PC-9 (cell line): Measurements from ENCODE around the gene SPCS3. TPM values are rescaled to one million over a fixed set of nuclear protein-coding genes. Genes with fewer than 3 reads are reported as not detected.

Source experiments
- Bru-seq: library from RNA; stranded (reverse); fragments of 400-500 nt; gene quantifications from one replicate; lab custom pipeline; 2021; lab: Mats Ljungman, UMichigan
- BruChase-seq, 2 experiments: library from RNA; stranded (reverse); fragments of 400-500 nt; gene quantifications; one replicate each; lab custom pipeline; 2021; lab: Mats Ljungman, UMichigan
- BruUV-seq: library from RNA; stranded (reverse); fragments of 400-500 nt; replicated peaks from 2 replicates; lab custom pipeline; 2021; lab: Mats Ljungman, UMichigan
- CTCF ChIA-PET: fragments of 300-600 bp; sonication (Branson Sonifier 250); formaldehyde crosslinking; loops from one replicate; lab custom pipeline; 2022; ENCODE audit warnings: antibody characterized with exemption; lab: Charles Lee
- POLR2A ChIA-PET: fragments of 300-600 bp; sonication (Branson Sonifier 250); formaldehyde crosslinking; loops from one replicate; lab custom pipeline; 2022; ENCODE audit warnings: antibody characterized with exemption; ENCODE audit not compliant: unreplicated experiment; lab: Charles Lee
- DNase-seq, 2 experiments: peaks; one replicate each; pipeline versions ENCODE4 v3.0.0 to v3.0.0-alpha.2; 2015 to 2022; ENCODE audit warnings: mixed read lengths in 1 of 2
- H2AFZ ChIP-seq: fragments of 200-600 bp; sonication (generic); 2 replicates; pipeline ENCODE4 v1.8.1; 2017; ENCODE audit warnings: antibody characterized with exemption
- H3F3A ChIP-seq: fragments of 200-600 bp; sonication (generic); 2 replicates; pipeline ENCODE4 v1.8.1; 2017; ENCODE audit warnings: antibody characterized with exemption, mild to moderate bottlenecking, low read depth; ENCODE audit not compliant: insufficient read depth
- H3K27ac ChIP-seq: fragments of 200-600 bp; sonication (generic); 2 replicates; pipeline ENCODE4 v1.6.1; 2016; ENCODE audit warnings: mixed run types
- H3K27me3 ChIP-seq: fragments of 200-600 bp; sonication (generic); 2 replicates; pipeline ENCODE4 v1.6.1; 2016; ENCODE audit warnings: low read depth, mixed run types; ENCODE audit not compliant: insufficient read depth
- H3K36me3 ChIP-seq: fragments of 200-600 bp; sonication (generic); 2 replicates; pipeline ENCODE4 v1.6.1; 2016; ENCODE audit warnings: low read depth, mixed run types
- H3K4me1 ChIP-seq: fragments of 200-600 bp; sonication (generic); replicated peaks from 2 replicates; pipeline ENCODE4 v1.6.1; 2016; ENCODE audit warnings: mixed run types; ENCODE audit not compliant: insufficient read depth
- H3K4me2 ChIP-seq: fragments of 200-600 bp; sonication (generic); 2 replicates; pipeline ENCODE4 v1.6.1; 2017; ENCODE audit warnings: mixed run types
- H3K4me3 ChIP-seq: fragments of 200-600 bp; sonication (generic); 2 replicates; pipeline ENCODE4 v1.6.1; 2016; ENCODE audit warnings: mixed run types
- H3K79me2 ChIP-seq: fragments of 200-600 bp; sonication (generic); 2 replicates; pipeline ENCODE4 v1.6.1; 2017; ENCODE audit warnings: low read depth, mixed run types
- H3K9me2 ChIP-seq: fragments of 200-600 bp; sonication (generic); 2 replicates; pipeline ENCODE4 v1.8.1; 2017; ENCODE audit warnings: mild to moderate bottlenecking; ENCODE audit not compliant: insufficient read depth
- H3K9me3 ChIP-seq: fragments of 200-600 bp; sonication (generic); 2 replicates; pipeline ENCODE4 v1.8.1; 2016; ENCODE audit warnings: low read depth; ENCODE audit not compliant: insufficient read depth
- H4K20me1 ChIP-seq: fragments of 200-600 bp; sonication (generic); 2 replicates; pipeline ENCODE4 v1.8.1; 2017; ENCODE audit not compliant: insufficient read depth
- CTCF ChIP-seq: fragments of 200-600 bp; sonication (generic); conservative IDR thresholded peaks from 2 replicates; pipeline ENCODE4 v1.6.1; 2017; ENCODE audit warnings: mixed run types, antibody characterized with exemption, mild to moderate bottlenecking, moderate library complexity
- EZH2 ChIP-seq: fragments of 200-600 bp; sonication (generic); IDR thresholded peaks from 2 replicates; pipeline ENCODE4 v1.8.0; 2017; ENCODE audit warnings: antibody characterized with exemption, low read depth
- intact Hi-C: fragments of 100-400 bp; cut with micrococcal nuclease; formaldehyde crosslinking; loops from one replicate; pipeline ENCODE4 v1.10.0; 2022; ENCODE audit not compliant: unreplicated experiment
- long read RNA-seq: library from polyadenylated mRNA; stranded (forward); transcript quantifications from one replicate; pipeline ENCODE4 v2.0.0, GENCODE V29; 2022
- total RNA-seq: library from RNA; stranded (reverse); gene quantifications from 2 replicates; pipeline ENCODE4 v1.2.3, GENCODE V29; 2021

Gene SPCS3
- total RNA-seq (107 TPM in 2 replicates), Bru-seq, nascent RNA (percentile 94 among the genes with signal in this experiment), BruChase-seq, experiment 1, labeled RNA remaining after a 2-hour chase (percentile 98 among the genes with signal in this experiment), BruChase-seq, experiment 2, labeled RNA remaining after a 6-hour chase (percentile 98 among the genes with signal in this experiment)
- long read RNA-seq, full-length matches to known transcripts: 42 of 63 reads
- long read RNA-seq, partial matches to known transcripts: 0 of 63 reads
- long read RNA-seq, other reads (novel, unspliced or antisense): 21 of 63 reads

GRCh38 chr4:176319704-176320339 is at the start of gene SPCS3:
Gene SPCS3 (plus strand): TSS chr4:176319966. CDS start chr4:176320077, 111 bp downstream.
- DNase-seq: peak; percentile 76 to 93
- TF ChIP-seq EZH2 (no peak), CTCF (no peak)
- H3K36me3 ChIP-seq: no peaks in the 10 kb centered on the region
- ChIA-PET CTCF (no interaction called here), POLR2A (interaction anchor here (0.7 kb wide), 1 partner anchor 989 kb away, joined by 10 read pairs; no protein-coding TSS in a partner anchor)
- no TSS peak for BruUV-seq
- intact Hi-C loops: loop anchor here (1.0 to 5.0 kb wide), 3 partner anchors 50 to 168 kb away; partner anchors contain the start of gene SPATA4
- H3K4me1 ChIP-seq: peaks cover 18% of the 10 kb centered on the region
- H3F3A ChIP-seq: no peaks in the 10 kb centered on the region; the same call in 1 of the 2 replicates
- H3K4me2 ChIP-seq: peak within 1 kb of the TSS; percentile 97
- no peaks in the 10 kb centered on the region for H3K27me3 ChIP-seq
- H3K9me3 ChIP-seq: no peaks in the 10 kb centered on the region
- H3K79me2 ChIP-seq: peaks cover 46% of the 10 kb centered on the region
- H3K27ac ChIP-seq: peak within 1 kb of the TSS; percentile 87
- peaks cover 6% of the 10 kb centered on the region; the same call in 1 of the 2 replicates for H4K20me1 ChIP-seq
- H3K9me2 ChIP-seq: no peaks in the 10 kb centered on the region
- H3K4me3 ChIP-seq: peak within 1 kb of the TSS; percentile 95
- peak within 1 kb of the TSS; percentile 98 for H2AFZ ChIP-seq

DNA sequence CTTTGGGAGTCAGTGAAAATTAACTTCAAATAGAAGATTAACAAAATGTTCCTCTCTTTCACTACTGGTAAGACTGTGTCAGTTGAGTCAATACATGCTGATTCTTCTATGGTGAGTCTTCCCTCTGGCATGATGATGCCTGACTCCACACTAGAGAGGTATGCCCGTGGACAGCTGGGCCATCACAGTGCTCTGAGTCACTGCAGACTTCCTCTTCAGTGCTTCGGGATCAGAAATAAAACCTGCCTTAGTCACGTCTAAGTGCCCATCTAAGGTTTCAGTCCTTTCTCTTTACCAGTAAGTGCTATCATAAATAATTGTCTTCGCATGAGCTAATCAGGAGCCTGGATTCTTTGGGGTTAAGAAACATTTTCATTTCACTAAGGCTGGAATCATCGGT is 49.1 kb upstream of the SPCS3 start:
- peak; percentile 72 to 93 for DNase-seq
- Histone ChIP-seq H4K20me1 (no peaks in the 10 kb centered on the region), H3K4me1 (peaks cover 21% of the 10 kb centered on the region), H3K4me2 (peak overlapping the region; percentile 35), H3K79me2 (no peaks in the 10 kb centered on the region), H3K9me2 (no peaks in the 10 kb centered on the region), H3K4me3 (no peak overlapping the region), H3K36me3 (no peaks in the 10 kb centered on the region), H3K27ac (peak overlapping the region; percentile 40), H3F3A (peaks cover 9% of the 10 kb centered on the region; the same call in 1 of the 2 replicates), H2AFZ (no peak overlapping the region), H3K27me3 (no peaks in the 10 kb centered on the region), H3K9me3 (no peaks in the 10 kb centered on the region; the same call in 1 of the 2 replicates)
- TF ChIP-seq EZH2 (no peak), CTCF (no peak)
- no TSS peak for BruUV-seq
- CTCF ChIA-PET: no interaction called here
- intact Hi-C loops: loop anchor here (1.0 kb wide), 1 partner anchor 49 kb away; the partner anchor contains the start of gene SPCS3
- POLR2A ChIA-PET: interaction anchor here (0.6 kb wide), 1 partner anchor 1041 kb away, joined by 3 read pairs; no protein-coding TSS in a partner anchor

DNA sequence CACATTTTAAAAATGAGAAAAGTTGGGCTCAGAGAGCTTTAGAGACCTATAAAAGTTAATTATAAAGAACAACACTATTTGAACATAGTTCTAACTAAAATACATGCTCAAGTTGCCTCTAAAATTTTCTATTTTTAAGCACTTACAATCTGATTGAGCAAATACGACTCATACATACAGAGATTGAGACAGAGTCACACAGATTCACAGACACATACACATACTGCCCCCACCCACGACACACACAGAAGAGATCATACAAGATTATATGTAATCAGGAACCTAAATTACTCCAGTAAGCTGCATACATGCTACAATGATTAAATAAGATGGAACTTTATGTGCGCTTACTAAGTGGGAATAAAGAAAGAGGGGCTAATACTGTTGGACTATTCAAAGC is 48.0 kb upstream of the SPCS3 start:
- Histone ChIP-seq H3K36me3 (no peaks in the 10 kb centered on the region), H3K27ac (no peak overlapping the region), H3K9me2 (no peaks in the 10 kb centered on the region), H3K4me3 (no peak overlapping the region), H3K79me2 (no peaks in the 10 kb centered on the region), H3K4me1 (peaks cover 21% of the 10 kb centered on the region), H4K20me1 (no peaks in the 10 kb centered on the region), H3K27me3 (no peaks in the 10 kb centered on the region), H3K9me3 (no peaks in the 10 kb centered on the region; the same call in 1 of the 2 replicates), H3F3A (peaks cover 9% of the 10 kb centered on the region; the same call in 1 of the 2 replicates), H3K4me2 (no peak overlapping the region), H2AFZ (no peak overlapping the region)
- ChIA-PET CTCF (no interaction called here), POLR2A (no interaction called here)
- TF ChIP-seq EZH2: no peak
- TF ChIP-seq CTCF: no peak
- intact Hi-C loops: no loop called here
- BruUV-seq: no TSS peak
- no peak for DNase-seq
